IMR-90 (cell line): ENCODE data around the gene NOD2. TPM values are rescaled to one million over a fixed set of nuclear protein-coding genes. Genes with fewer than 3 reads are reported as not detected.

Source experiments
- ATAC-seq: fragments of 200-7000 bp; cut with Tn5 transposase; 2 replicates; pipeline ENCODE4 v1.9.1; 2020; ENCODE audit warnings: low read depth, mild to moderate bottlenecking, moderate library complexity
- BruUV-seq: library from RNA; stranded (reverse); fragments of 400-500 nt; replicated peaks from 2 replicates; lab custom pipeline; 2021; lab: Mats Ljungman, UMichigan
- CTCF ChIA-PET: fragments of 300-600 bp; formaldehyde crosslinking; extraction: SDS; loops from one replicate; lab custom pipeline; 2021; ENCODE audit warnings: antibody characterized with exemption; lab: Yijun Ruan, JAX
- POLR2A ChIA-PET: fragments of 300-600 bp; sonication (Branson Sonifier 250); formaldehyde crosslinking; loops from one replicate; lab custom pipeline; 2022; ENCODE audit warnings: antibody characterized with exemption; ENCODE audit not compliant: unreplicated experiment; lab: Charles Lee
- DNase-seq: peaks from one replicate; pipeline ENCODE4 v3.0.0; 2013
- H2AFZ ChIP-seq: replicated peaks from 2 replicates; pipeline ENCODE3; 2013; ENCODE audit warnings: low read length, mild to moderate bottlenecking; ENCODE audit not compliant: poor library complexity
- H2AK5ac ChIP-seq: 2 replicates; pipeline ENCODE4 v1.6.1; 2013; ENCODE audit warnings: low read depth, low read length, inconsistent platforms
- H2AK9ac ChIP-seq: replicated peaks from 2 replicates; pipeline ENCODE3; 2013; ENCODE audit warnings: mild to moderate bottlenecking, low read depth, low read length, moderate library complexity; ENCODE audit not compliant: poor library complexity
- H2BK120ac ChIP-seq: 2 replicates; pipeline ENCODE4 v1.6.1; 2013; ENCODE audit warnings: low read depth, low read length, inconsistent platforms
- H2BK15ac ChIP-seq: 3 replicates; pipeline ENCODE4 v1.6.1; 2013; ENCODE audit warnings: low read depth, low read length, inconsistent platforms
- H2BK20ac ChIP-seq: 2 replicates; pipeline ENCODE4 v1.6.1; 2013; ENCODE audit warnings: low read depth, mild to moderate bottlenecking, inconsistent platforms, low read length, moderate library complexity
- H2BK5ac ChIP-seq: 2 replicates; pipeline ENCODE4 v1.6.1; 2013; ENCODE audit warnings: mild to moderate bottlenecking, low read depth, low read length, inconsistent platforms; ENCODE audit not compliant: poor library complexity, severe bottlenecking
- H3K14ac ChIP-seq: replicated peaks from 2 replicates; pipeline ENCODE4 v1.6.1; 2013; ENCODE audit warnings: low read depth, low read length, inconsistent platforms
- H3K18ac ChIP-seq: 2 replicates; pipeline ENCODE4 v1.6.1; 2013; ENCODE audit warnings: low read depth, low read length, control low read depth
- H3K23ac ChIP-seq: 2 replicates; pipeline ENCODE4 v1.6.1; 2013; ENCODE audit warnings: low read depth, low read length, inconsistent platforms
- H3K27ac ChIP-seq: 2 replicates; pipeline ENCODE4 v1.5.1; 2013; ENCODE audit warnings: mild to moderate bottlenecking, control low read depth, low read length; ENCODE audit not compliant: insufficient read depth
- H3K27me3 ChIP-seq: 2 replicates; pipeline ENCODE4 v1.6.1; 2013; ENCODE audit warnings: low read length; ENCODE audit not compliant: control insufficient read depth, insufficient read depth
- H3K36me3 ChIP-seq: 2 replicates; pipeline ENCODE4 v1.6.1; 2013; ENCODE audit warnings: low read length, mixed read lengths; ENCODE audit not compliant: control insufficient read depth, insufficient read depth
- H3K4ac ChIP-seq: 2 replicates; pipeline ENCODE4 v1.6.1; 2013; ENCODE audit warnings: low read depth, low read length, inconsistent platforms
- H3K4me1 ChIP-seq: 2 replicates; pipeline ENCODE4 v1.6.1; 2013; ENCODE audit warnings: low read length, mixed read lengths; ENCODE audit not compliant: control insufficient read depth, insufficient read depth
- H3K4me2 ChIP-seq: 2 replicates; pipeline ENCODE4 v1.6.1; 2013; ENCODE audit warnings: low read depth, mild to moderate bottlenecking, control low read depth, low read length, moderate library complexity
- H3K4me3 ChIP-seq: 2 replicates; pipeline ENCODE4 v1.5.1; 2013; ENCODE audit warnings: low read depth, mild to moderate bottlenecking, control low read depth, low read length, moderate library complexity; ENCODE audit not compliant: insufficient read depth
- H3K56ac ChIP-seq: 2 replicates; pipeline ENCODE4 v1.6.1; 2013; ENCODE audit warnings: low read length, inconsistent platforms; ENCODE audit not compliant: insufficient read depth; ENCODE audit errors: extremely low read depth
- H3K79me1 ChIP-seq, 2 experiments: 2 replicates each; pipeline ENCODE4 v1.6.1; 2013; ENCODE audit warnings: low read length in 2 of 2, inconsistent platforms in 1 of 2, low read depth in 1 of 2
- H3K9ac ChIP-seq: 2 replicates; pipeline ENCODE4 v1.6.1; 2013; ENCODE audit warnings: low read depth, low read length, control low read depth
- H3K9me1 ChIP-seq: 2 replicates; pipeline ENCODE4 v1.6.1; 2013; ENCODE audit warnings: low read length, inconsistent platforms; ENCODE audit not compliant: insufficient read depth
- H3K9me3 ChIP-seq: 2 replicates; pipeline ENCODE4 v1.6.1; 2013; ENCODE audit warnings: low read length; ENCODE audit not compliant: control insufficient read depth, insufficient read depth
- H4K20me1 ChIP-seq: 2 replicates; pipeline ENCODE4 v1.6.1; 2013; ENCODE audit warnings: low read length, inconsistent platforms; ENCODE audit not compliant: insufficient read depth
- H4K5ac ChIP-seq: 2 replicates; pipeline ENCODE4 v1.6.1; 2013; ENCODE audit warnings: mild to moderate bottlenecking, low read depth, low read length, control low read depth
- H4K8ac ChIP-seq, 2 experiments: 2 replicates each; pipeline ENCODE4 v1.6.1; 2013; ENCODE audit warnings: low read depth in 2 of 2, low read length in 2 of 2, control low read depth in 1 of 2, inconsistent platforms in 1 of 2
- H4K91ac ChIP-seq: 2 replicates; pipeline ENCODE4 v1.6.1; 2013; ENCODE audit warnings: low read depth, low read length, inconsistent platforms; ENCODE audit not compliant: insufficient read depth
- CEBPB ChIP-seq: IDR thresholded peaks from 2 replicates; pipeline ENCODE4 v1.6.1; 2012; ENCODE audit warnings: low read depth, low read length, improper control_type of control experiment
- CTCF ChIP-seq: conservative IDR thresholded peaks from 2 replicates; pipeline ENCODE4 v1.5.1; 2012; ENCODE audit warnings: mild to moderate bottlenecking, low read depth, low read length, improper control_type of control experiment
- FOS ChIP-seq: fragments of 150-350 bp; IDR thresholded peaks from 2 replicates; pipeline ENCODE4 v1.6.1; 2016; ENCODE audit warnings: low read depth, low read length
- WGBS, 2 experiments: methylation state at CpG; one replicate each; pipeline versions ENCODE4 v1.1.5 to v1.1.7; 2013; ENCODE audit warnings: missing lambda C conversion rate in 2 of 2; ENCODE audit not compliant: insufficient read length in 1 of 2; ENCODE audit errors: extremely low coverage in 2 of 2; 5-methylcytosine and 5-hydroxymethylcytosine counted together
- dilution Hi-C: fragments of 300-500 bp; cut with HindIII; formaldehyde crosslinking; loops from one replicate; pipeline ENCODE4 v1.14.3; 2018; ENCODE audit warnings: low sequenced_read_pairs; ENCODE audit not compliant: unreplicated experiment
- in situ Hi-C: fragments of 300-500 bp; cut with MboI; formaldehyde crosslinking; loops from 3 replicates; pipeline ENCODE4 v1.14.3; 2019; ENCODE audit warnings: low sequenced_read_pairs, inconsistent platforms, mixed read lengths
- intact Hi-C: fragments of 100-400 bp; cut with micrococcal nuclease; formaldehyde crosslinking; loops from 2 replicates; pipeline ENCODE4 v1.10.0; 2022
- polyA plus RNA-seq, 3 experiments: library from polyadenylated mRNA; depleted of rRNA; stranded (reverse); fragments of >200 nt; gene quantifications; 2 replicates each; pipeline ENCODE4 v1.2.3, GENCODE V29; 2012; ENCODE audit warnings: low replicate concordance in 1 of 3
- total RNA-seq: library from RNA; depleted of rRNA; stranded (reverse); fragments of >200 nt; gene quantifications from 2 replicates; pipeline ENCODE4 v1.2.3, GENCODE V29; 2012

NOD2 gene
- total and polyA plus RNA-seq, 2 of the 4 experiments (the other 2 are of a cell fraction): not detected

GRCh38 chr16:50699326-50700159 lies 6.1 kb downstream of the NOD2 start:
- CTCF ChIA-PET: no interaction called here
- H3K14ac ChIP-seq: no peak overlapping the region
- H3K23ac ChIP-seq: no peak overlapping the region
- H3K27ac ChIP-seq: no peak overlapping the region
- dilution Hi-C loops: no loop called here
- H4K8ac ChIP-seq: no peak overlapping the region
- H3K4ac ChIP-seq: no peak overlapping the region
- H3K4me2 ChIP-seq: no peak overlapping the region
- intact Hi-C loops: no loop called here
- no peak overlapping the region for H2BK5ac ChIP-seq
- H3K9me1 ChIP-seq: no peaks in the 10 kb centered on the region
- no peak overlapping the region for H3K9ac ChIP-seq
- ATAC-seq (no peak), DNase-seq (peak; percentile 12)
- H3K18ac ChIP-seq: no peak overlapping the region
- H4K5ac ChIP-seq: no peak overlapping the region
- no peak overlapping the region for H2BK15ac ChIP-seq
- H2AFZ ChIP-seq: no peak overlapping the region
- no peak overlapping the region for H2AK5ac ChIP-seq
- TF ChIP-seq CTCF (no peak), FOS (no peak), CEBPB (peak; percentile 53; the same call in 1 of the 2 replicates)
- no peak overlapping the region for H3K4me3 ChIP-seq
- H3K56ac ChIP-seq: no peak overlapping the region
- in situ Hi-C loops: no loop called here
- H3K36me3 ChIP-seq: no peaks in the 10 kb centered on the region
- no peak overlapping the region for H2BK20ac ChIP-seq
- BruUV-seq: no TSS peak
- H3K79me1 ChIP-seq: no peaks in the 10 kb centered on the region
- no peak overlapping the region for H2AK9ac ChIP-seq
- H4K91ac ChIP-seq: no peak overlapping the region
- POLR2A ChIA-PET: no interaction called here
- 75% methylated on average over 8 of the region's 19 CpGs; no CpG with 5 or more reads in 1 of the 2 experiments for WGBS, 2 experiments
- H3K27me3 ChIP-seq: peaks cover 1% of the 10 kb centered on the region
- no peak overlapping the region for H2BK120ac ChIP-seq
- no peaks in the 10 kb centered on the region for H3K4me1 ChIP-seq
- H4K20me1 ChIP-seq: no peaks in the 10 kb centered on the region
- peaks cover 5% of the 10 kb centered on the region; the same call in 1 of the 2 replicates for H3K9me3 ChIP-seq
